ENCODE measurements around the gene PARP2.

- TF ChIP-seq CTCF (IDR thresholded peaks at IDR 0.05; ENCODE audit: control extremely low read depth in 1 of 3, insufficient read depth in 1 of 3, low read depth in 1 of 3, low read length in 3 of 3) (no peak), CHD2 (IDR thresholded peaks at IDR 0.05; ENCODE audit: low read length) (no peak), POLR2A (IDR thresholded peaks at IDR 0.05; ENCODE audit: control extremely low read depth in 1 of 2, low read depth in 2 of 2, low read length in 2 of 2) (no peak), USF2 (IDR thresholded peaks at IDR 0.05; ENCODE audit: low read length) (no peak), MAX (IDR thresholded peaks at IDR 0.05) (no peak), SUZ12 (IDR thresholded peaks at IDR 0.05; ENCODE audit: low read length) (no peak), EZH2 (IDR thresholded peaks at IDR 0.05; ENCODE audit: low read depth, low read length, severe bottlenecking) (no peak), POLR2AphosphoS5 (IDR thresholded peaks at IDR 0.05; ENCODE audit: low read depth, low read length) (no peak)
Observed at GRCh38 chr14:20333494-20333841, 10.0 kb upstream of the PARP2 start.

Measured in H1 (cell line).